AG04449 (cell line): ENCODE results near the gene EDIL3.

Experiments
- CTCF ChIA-PET: fragments of 350-600 bp; formaldehyde crosslinking; extraction: SDS; loops from one replicate; lab custom pipeline; 2021; ENCODE audit warnings: antibody characterized with exemption; lab: Yijun Ruan, JAX
- POLR2A ChIA-PET: fragments of 400-600, 350-600 bp; formaldehyde crosslinking; extraction: SDS; loops from one replicate; lab custom pipeline; 2020; ENCODE audit warnings: antibody characterized with exemption, inconsistent platforms; lab: Yijun Ruan, JAX
- DNase-seq: peaks from one replicate; pipeline ENCODE4 v3.0.0-alpha.2; 2010; ENCODE audit warnings: low read depth, low spot score
- H3K4me3 ChIP-seq: 2 replicates; pipeline ENCODE4 v1.5.1; 2011; ENCODE audit warnings: low read depth, mild to moderate bottlenecking, control low read depth, low read length
- CTCF ChIP-seq: IDR thresholded peaks from one replicate; pipeline ENCODE4 v1.5.1; 2011; ENCODE audit warnings: mild to moderate bottlenecking, moderate library complexity, low read length, control low read depth, inconsistent platforms; ENCODE audit not compliant: insufficient read depth; ENCODE audit errors: missing control alignments

Gene EDIL3

GRCh38 chr5:83914662-83915418, 469.8 kb downstream of the EDIL3 start:
- no peak for DNase-seq
- POLR2A ChIA-PET, result interaction anchor here (0.7 kb wide), 1 partner anchor 10 kb away, joined by 5 read pairs; no protein-coding TSS in a partner anchor
- TF ChIP-seq CTCF, result no peak
- CTCF ChIA-PET, result interaction anchor here (1.2 to 5.5 kb wide), 5 partner anchors 12 to 197 kb away, joined by 3 to 33 read pairs (median 6); partner anchors contain the start of gene HAPLN1
- H3K4me3 ChIP-seq, result no peak overlapping the region

GRCh38 chr5:83914199-83914598, 470.5 kb downstream of the EDIL3 start:
- H3K4me3 ChIP-seq, result no peak overlapping the region
- TF ChIP-seq CTCF, result no peak
- ChIA-PET CTCF (interaction anchor here (0.7 to 5.5 kb wide), 6 partner anchors 13 to 196 kb away, joined by 3 to 33 read pairs (median 4); partner anchors contain the start of gene HAPLN1), POLR2A (interaction anchor here (0.7 kb wide), 1 partner anchor 322 kb away, joined by 3 read pairs; no protein-coding TSS in a partner anchor)
- no peak for DNase-seq

- CTCF ChIA-PET, result interaction anchor here (0.7 to 5.5 kb wide), 4 partner anchors 14 to 192 kb away, joined by 3 to 33 read pairs (median 3); no protein-coding TSS in a partner anchor
- POLR2A ChIA-PET, result interaction anchor here (0.7 kb wide), 1 partner anchor 323 kb away, joined by 3 read pairs; no protein-coding TSS in a partner anchor
- no peak for TF ChIP-seq CTCF
- H3K4me3 ChIP-seq, result no peak overlapping the region
- DNase-seq, result no peak
Observed at GRCh38 chr5:83913593-83913992, 471.1 kb downstream of the EDIL3 start.

- H3K4me3 ChIP-seq, result no peak overlapping the region
- DNase-seq, result no peak
- no peak for TF ChIP-seq CTCF
- CTCF ChIA-PET, result interaction anchor here (0.7 to 5.5 kb wide), 4 partner anchors 10 to 194 kb away, joined by 3 to 33 read pairs (median 3); partner anchors contain the start of gene HAPLN1
- POLR2A ChIA-PET, result no interaction called here
Observed at GRCh38 chr5:83911367-83911919, 473.2 kb downstream of the EDIL3 start.

GRCh38 chr5:83900306-83900705, 484.4 kb downstream of the EDIL3 start:
- H3K4me3 ChIP-seq, result no peak overlapping the region
- CTCF ChIA-PET, result interaction anchor here (1.5 kb wide), 2 partner anchors 14 to 17 kb away, joined by 3 to 7 read pairs; no protein-coding TSS in a partner anchor
- no peak for TF ChIP-seq CTCF
- POLR2A ChIA-PET, result no interaction called here
- DNase-seq, result no peak
